GM12873 (cell line): Measurements from ENCODE around the gene JUNB.

Experiments used
- TF ChIP-seq, protein P1 (sequence below): IDR thresholded peaks from 2 replicates; pipeline ENCODE4 v1.5.1; 2012; ENCODE audit warnings: low read depth, mild to moderate bottlenecking, moderate library complexity, low read length, control low read depth; ENCODE audit not compliant: insufficient read depth; ENCODE audit errors: missing control alignments

The JUNB gene

DNA sequence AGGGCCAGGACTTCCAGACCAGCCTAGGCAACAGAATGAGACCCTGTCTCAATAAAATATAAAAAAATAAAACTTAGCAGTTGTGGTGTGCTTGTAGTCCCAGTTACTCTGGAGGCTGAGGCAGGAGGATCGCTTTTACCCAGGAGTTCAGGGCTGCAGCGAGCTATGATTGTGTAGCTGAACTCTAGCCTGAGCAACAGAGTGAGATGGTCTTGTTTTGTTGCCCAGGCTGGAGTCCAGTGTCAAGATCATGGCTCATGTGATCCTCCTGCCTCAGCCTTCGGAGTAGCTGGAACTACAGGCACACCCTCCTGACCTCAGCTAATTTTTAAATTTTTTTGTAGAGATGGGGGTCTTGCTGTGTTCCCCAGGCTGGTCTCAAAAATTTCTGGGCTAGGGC lies 4.3 kb upstream of the JUNB start:
- TF ChIP-seq, protein P1, sequence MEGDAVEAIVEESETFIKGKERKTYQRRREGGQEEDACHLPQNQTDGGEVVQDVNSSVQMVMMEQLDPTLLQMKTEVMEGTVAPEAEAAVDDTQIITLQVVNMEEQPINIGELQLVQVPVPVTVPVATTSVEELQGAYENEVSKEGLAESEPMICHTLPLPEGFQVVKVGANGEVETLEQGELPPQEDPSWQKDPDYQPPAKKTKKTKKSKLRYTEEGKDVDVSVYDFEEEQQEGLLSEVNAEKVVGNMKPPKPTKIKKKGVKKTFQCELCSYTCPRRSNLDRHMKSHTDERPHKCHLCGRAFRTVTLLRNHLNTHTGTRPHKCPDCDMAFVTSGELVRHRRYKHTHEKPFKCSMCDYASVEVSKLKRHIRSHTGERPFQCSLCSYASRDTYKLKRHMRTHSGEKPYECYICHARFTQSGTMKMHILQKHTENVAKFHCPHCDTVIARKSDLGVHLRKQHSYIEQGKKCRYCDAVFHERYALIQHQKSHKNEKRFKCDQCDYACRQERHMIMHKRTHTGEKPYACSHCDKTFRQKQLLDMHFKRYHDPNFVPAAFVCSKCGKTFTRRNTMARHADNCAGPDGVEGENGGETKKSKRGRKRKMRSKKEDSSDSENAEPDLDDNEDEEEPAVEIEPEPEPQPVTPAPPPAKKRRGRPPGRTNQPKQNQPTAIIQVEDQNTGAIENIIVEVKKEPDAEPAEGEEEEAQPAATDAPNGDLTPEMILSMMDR = no peak

DNA sequence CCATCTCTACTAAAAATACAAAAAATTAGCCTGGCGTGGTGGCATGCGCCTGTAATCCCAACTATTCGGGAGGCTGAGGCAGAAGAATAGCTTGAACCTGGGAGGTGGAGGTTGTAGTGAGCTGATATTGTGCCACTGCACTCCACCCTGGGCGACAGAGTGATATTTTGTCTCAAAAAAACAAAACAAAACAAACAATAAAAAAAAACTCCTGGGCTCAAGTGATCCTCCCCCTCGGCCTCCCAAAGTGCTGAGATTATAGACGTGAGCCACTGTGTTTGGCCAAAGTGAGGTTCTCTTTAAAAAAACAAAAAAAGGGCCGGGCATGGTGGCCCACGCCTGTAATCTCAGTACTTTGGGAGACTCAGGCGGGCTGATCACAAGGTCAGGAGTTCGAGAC lies 3.8 kb upstream of the JUNB start:
- TF ChIP-seq, protein P1 = no peak

DNA sequence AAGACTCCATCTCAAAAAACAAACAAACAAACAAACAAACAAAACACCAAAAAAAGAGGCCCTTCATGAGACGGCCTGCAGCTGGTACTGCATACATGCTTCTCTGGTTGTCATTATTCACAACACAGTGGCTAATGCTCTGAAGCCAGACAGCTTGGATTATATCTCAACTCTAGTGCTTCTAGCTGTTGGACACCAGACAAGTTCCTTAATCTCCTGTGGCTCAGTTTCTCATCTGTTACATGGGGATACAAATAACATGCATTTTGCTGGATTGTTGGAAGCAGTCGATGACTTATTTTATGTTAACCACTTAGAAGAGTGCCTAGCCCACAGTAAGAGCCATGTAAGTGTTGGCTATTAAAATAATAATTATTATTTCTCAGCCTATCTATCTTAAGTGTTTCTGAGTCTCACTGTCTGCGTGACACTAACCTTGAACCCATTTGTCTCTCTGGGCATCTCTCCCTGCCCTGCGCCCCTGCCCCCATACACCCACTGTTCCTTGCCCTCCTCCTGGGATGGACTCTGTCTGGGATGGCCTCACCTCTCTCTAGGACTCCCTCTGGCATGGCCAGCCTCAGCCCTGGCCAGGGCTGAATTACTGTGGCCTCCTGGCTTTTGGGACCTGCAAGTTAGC lies 3.1 kb upstream of the JUNB start:
- TF ChIP-seq, protein P1 = no peak

DNA sequence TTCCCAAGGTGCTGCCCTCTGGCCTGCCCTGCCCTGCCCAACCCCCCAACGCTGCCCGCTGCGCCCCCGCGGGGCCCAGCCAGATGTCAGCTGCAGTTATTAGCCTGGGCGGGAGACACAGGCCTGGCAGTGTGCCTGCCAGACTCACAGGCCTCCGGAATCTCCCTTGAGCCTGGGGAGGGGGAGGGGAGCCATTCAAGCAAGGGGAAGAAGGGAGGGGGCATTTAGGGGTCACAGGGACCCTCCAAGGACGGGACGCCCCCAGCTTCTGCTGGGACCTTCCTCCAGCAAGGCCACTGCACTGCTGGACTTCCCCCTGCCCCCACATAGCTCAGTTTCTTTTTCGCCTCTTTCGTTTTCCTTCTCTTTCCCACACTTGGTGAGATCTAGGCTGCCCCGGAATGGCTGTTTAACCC lies 2.6 kb upstream of the JUNB start:
- TF ChIP-seq, protein P1 = no peak

DNA sequence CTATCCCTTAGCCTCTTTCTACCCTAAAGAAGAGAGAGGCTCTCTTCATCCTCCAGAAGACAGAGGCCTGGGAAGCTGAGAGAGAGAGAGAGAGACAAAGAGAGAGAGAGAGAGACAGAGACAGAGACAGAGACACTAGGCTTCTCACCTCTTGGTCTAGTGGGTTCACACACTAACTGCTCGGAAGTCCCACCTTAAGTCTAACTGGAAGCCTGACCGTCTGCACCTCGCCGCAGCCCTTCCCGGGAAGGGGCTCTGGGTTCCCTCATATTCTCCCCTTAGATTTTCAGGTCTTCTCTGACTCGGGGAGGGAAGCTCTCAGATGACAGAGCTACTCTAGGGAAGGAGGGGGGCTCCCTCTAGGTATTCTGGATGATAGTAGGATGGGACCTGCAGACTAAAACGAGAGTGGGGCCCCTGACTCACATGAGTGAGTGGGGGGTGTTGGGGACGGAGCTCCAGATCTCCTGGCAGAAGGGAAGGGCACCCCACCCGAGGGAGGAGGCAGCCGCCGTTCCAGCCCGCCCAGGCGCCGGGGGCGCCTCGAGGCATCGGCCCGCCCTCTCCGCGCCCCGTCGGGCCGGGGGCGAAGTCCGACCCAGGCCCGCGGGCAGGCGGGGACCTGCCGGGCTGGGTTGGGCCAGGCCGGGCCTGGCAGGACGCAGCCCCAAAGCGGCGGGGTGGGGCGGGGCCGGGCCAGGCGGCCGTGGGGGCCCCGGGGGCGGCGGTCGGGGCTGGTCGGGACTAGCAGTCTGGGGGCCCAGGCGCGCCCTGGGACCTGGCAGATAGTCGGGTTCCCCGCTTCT lies 2.0 kb upstream of the JUNB start:
- TF ChIP-seq, protein P1 = no peak

DNA sequence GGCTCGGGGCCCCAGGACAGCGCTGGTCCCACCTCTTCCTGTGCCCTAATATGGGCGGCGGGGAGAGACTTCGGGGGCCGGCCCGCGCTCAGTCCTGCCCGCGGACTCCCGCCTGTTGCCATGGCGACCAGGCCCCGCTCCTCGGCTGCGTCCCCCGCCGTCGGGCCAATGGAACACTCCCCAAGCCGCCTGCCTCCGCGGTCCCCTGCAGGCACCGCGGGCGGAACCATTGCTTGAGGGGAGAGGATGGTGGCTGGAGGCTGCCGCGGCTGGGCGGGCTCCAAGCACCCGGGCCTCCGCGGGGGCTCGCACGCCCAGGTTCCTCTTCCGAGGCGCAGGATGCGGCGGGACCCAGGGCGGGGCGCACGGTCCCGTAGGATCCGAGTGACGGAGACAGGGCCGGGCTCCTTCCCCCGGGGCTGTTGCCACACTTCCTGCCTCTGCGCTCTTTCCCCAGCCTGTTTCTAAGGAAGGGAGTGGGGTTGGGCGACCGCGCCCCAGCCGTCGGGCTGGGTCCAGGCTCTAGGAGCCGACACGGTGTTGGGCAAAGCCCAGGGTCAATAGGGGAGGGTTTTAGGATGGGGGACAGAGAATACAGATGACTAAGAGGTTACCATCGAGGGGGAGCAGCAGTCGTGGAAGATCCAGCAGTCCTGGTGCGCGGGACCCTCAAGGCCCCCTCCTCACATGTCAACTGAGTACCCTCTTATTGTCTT lies 1.2 kb upstream of the JUNB start:
- TF ChIP-seq, protein P1 = no peak
